Right lobe of liver (tissue), 6 donors: ENCODE data around the gene HIF1A. TPM values are rescaled to one million over a fixed set of nuclear protein-coding genes. Genes with fewer than 3 reads are reported as not detected.

Experiments
- ATAC-seq, 4 donors: fragments of 200-7000 bp; cut with Tn5 transposase; one replicate each; pipeline ENCODE4 v1.9.1; 2020; ENCODE audit warnings: mild to moderate bottlenecking in 4 of 4, moderate library complexity in 4 of 4
- DNase-seq, 3 donors: peaks; one replicate each; pipeline ENCODE4 v3.0.0-alpha.2; 2020
- H3K27ac ChIP-seq, 3 donors: fragments of 200-600 bp; one replicate each; pipeline ENCODE4 v1.8.0; 2022
- H3K27me3 ChIP-seq, 2 donors: fragments of 200-600 bp; one replicate each; pipeline ENCODE4 v1.8.0; 2022
- H3K36me3 ChIP-seq, 4 donors: fragments of 200-600 bp; sonication (generic) in 1 of 4; one replicate each; pipeline versions ENCODE4 v1.5.1 to v1.8.0; 2017 to 2022; ENCODE audit warnings: control low read depth in 1 of 4
- H3K4me1 ChIP-seq, 4 donors: fragments of 200-600 bp; sonication (generic) in 1 of 4; one replicate each; pipeline versions ENCODE4 v1.5.1 to v1.8.0; 2017 to 2022; ENCODE audit warnings: control low read depth in 1 of 4
- H3K4me3 ChIP-seq, 3 donors: fragments of 200-600 bp; one replicate each; pipeline ENCODE4 v1.8.0; 2022
- H3K9me3 ChIP-seq, 4 donors: fragments of 200-600 bp; sonication (generic) in 1 of 4; one replicate each; pipeline versions ENCODE4 v1.5.1 to v1.8.0; 2017 to 2022; ENCODE audit warnings: control low read depth in 1 of 4
- POLR2A ChIP-seq: fragments of 450-650 bp; IDR thresholded peaks from one replicate; pipeline ENCODE4 v1.6.1; 2017; ENCODE audit warnings: antibody characterized with exemption, mild to moderate bottlenecking
- WGBS: methylation state at CpG from one replicate; pipeline ENCODE4 v1.1.6; 2018; ENCODE audit warnings: low coverage, low lambda C conversion rate; ENCODE audit not compliant: insufficient coverage; ENCODE audit errors: missing lambda C conversion rate; 5-methylcytosine and 5-hydroxymethylcytosine counted together
- intact Hi-C, 2 donors: fragments of 100-400 bp; cut with DNase I; formaldehyde crosslinking; loops; one replicate each; pipeline versions ENCODE4 v1.11.2 to v1.14.1; 2022
- total RNA-seq, 6 experiments: library from RNA; depleted of rRNA in 2 of 6; stranded (reverse); fragments of >200 nt in 2 of 6; fragmentation: NEBNext Ultra II Directional in 3 of 6; extraction: Animal tissue kit (Norgen Biotek cat#: 25700) in 3 of 6; gene quantifications; one replicate each; pipeline versions ENCODE4 v1.1.0 to v1.2.4, GENCODE V29; 2016 to 2023
- TF ChIP-seq, protein P1 (sequence below), 4 donors: fragments of 200-600 bp in 3 of 4; fragments of 450-650 bp in 1 of 4; IDR thresholded peaks; one replicate each; pipeline versions ENCODE4 v1.5.1 to v1.8.0; 2016 to 2022; ENCODE audit warnings: antibody characterized with exemption in 4 of 4, mild to moderate bottlenecking in 2 of 4
- donor health status: DM: no; HTN: yes; CAD: no.
- donor health status: DM: no; HTN: no; CAD: no.
- donor health status: DM: no; HTN: no; CAD: no.
- donor health status: DM: no; HTN: yes; CAD: no.
- donor health status: DM: no; HTN: yes; CAD: no.

HIF1A gene
- total RNA-seq, 6 experiments from 2014 or later, result 15.9 to 117 (median 31.9) TPM

DNA sequence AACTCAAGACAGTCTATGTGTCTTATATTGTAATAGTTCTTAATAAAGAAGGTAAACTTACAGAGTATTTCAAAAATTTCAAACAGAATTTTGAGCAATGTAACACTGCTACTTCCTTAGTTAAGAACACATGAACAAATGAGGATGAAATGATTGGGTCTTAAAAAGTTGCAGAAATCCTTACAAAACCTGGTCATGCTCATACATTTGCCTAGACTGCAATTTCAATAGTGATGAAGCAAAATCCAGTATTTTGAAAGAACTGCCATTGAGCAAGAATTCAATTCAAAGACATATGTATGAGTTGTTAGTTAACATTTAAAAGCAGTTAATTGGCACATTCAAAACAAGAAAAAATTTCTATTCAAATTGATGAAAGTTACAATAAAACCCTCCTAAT is 17.8 kb upstream of the HIF1A start:
- ATAC-seq, result no peak
- H3K27me3 ChIP-seq, result no peaks in the 10 kb centered on the region
- H3K36me3 ChIP-seq, result no peaks in the 10 kb centered on the region
- no peak for TF ChIP-seq POLR2A
- TF ChIP-seq, protein P1, sequence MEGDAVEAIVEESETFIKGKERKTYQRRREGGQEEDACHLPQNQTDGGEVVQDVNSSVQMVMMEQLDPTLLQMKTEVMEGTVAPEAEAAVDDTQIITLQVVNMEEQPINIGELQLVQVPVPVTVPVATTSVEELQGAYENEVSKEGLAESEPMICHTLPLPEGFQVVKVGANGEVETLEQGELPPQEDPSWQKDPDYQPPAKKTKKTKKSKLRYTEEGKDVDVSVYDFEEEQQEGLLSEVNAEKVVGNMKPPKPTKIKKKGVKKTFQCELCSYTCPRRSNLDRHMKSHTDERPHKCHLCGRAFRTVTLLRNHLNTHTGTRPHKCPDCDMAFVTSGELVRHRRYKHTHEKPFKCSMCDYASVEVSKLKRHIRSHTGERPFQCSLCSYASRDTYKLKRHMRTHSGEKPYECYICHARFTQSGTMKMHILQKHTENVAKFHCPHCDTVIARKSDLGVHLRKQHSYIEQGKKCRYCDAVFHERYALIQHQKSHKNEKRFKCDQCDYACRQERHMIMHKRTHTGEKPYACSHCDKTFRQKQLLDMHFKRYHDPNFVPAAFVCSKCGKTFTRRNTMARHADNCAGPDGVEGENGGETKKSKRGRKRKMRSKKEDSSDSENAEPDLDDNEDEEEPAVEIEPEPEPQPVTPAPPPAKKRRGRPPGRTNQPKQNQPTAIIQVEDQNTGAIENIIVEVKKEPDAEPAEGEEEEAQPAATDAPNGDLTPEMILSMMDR (IDR thresholded peaks at IDR 0.05), result no peak
- H3K4me3 ChIP-seq, result no peak overlapping the region
- DNase-seq, result no peak
- H3K27ac ChIP-seq, result no peak overlapping the region
- H3K9me3 ChIP-seq, result no peaks in the 10 kb centered on the region
- intact Hi-C loops, result no loop called here
- H3K4me1 ChIP-seq, result no peaks in the 10 kb centered on the region

DNA sequence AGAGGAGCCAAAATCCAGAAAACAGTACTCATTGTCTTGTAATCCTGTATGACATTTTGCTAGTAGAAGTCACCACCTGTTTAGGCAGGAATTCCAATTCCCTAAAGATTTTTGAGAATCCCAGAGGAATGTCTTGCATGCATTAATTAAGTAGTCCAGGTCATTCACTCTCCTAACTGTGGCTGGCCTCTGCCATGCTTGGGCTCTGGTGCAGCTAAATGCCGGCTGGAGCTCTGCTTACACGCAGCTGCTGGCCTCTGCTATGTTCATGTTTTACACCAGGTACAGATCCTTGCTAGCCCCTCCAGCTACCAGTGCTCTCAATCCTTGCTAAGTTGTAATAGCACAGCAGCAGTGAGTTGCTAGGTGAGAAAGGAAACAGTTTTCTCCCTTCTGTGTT is 16.3 kb upstream of the HIF1A start:
- Histone ChIP-seq H3K27ac (no peak overlapping the region), H3K36me3 (no peaks in the 10 kb centered on the region), H3K27me3 (no peaks in the 10 kb centered on the region), H3K9me3 (no peaks in the 10 kb centered on the region), H3K4me3 (no peak overlapping the region), H3K4me1 (no peaks in the 10 kb centered on the region)
- no CpG with 5 or more reads among the region's 2 CpGs for WGBS
- no peak for TF ChIP-seq POLR2A
- TF ChIP-seq, protein P1 (IDR thresholded peaks at IDR 0.05), result no peak
- DNase-seq (no peak), ATAC-seq (no peak)
- intact Hi-C loops, result no loop called here

DNA sequence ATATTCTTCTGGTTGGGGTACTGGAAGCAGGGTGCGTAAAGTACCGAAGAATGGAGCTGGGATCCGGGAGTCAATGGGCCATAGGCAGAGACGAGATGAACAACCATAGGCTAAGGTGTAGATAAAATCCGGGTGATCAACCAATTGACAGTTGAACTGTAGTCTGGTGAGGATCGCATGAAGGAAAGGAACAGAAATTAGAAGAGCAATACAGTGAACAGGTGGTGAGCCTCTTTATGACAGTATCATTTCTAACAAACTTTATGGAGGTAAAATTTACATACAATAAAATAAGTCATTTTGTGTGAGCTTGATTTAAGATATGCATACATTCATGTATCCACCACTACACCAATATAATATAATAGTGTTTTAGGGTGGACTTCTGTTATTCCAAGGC is 13.9 kb upstream of the HIF1A start:
- intact Hi-C loops, result no loop called here
- no peaks in the 10 kb centered on the region for H3K27me3 ChIP-seq
- no peaks in the 10 kb centered on the region for H3K9me3 ChIP-seq
- no peaks in the 10 kb centered on the region for H3K36me3 ChIP-seq
- 90% methylated on average over 6 of the region's 6 CpGs for WGBS
- no peak overlapping the region for H3K27ac ChIP-seq
- no peak overlapping the region for H3K4me3 ChIP-seq
- H3K4me1 ChIP-seq, result no peaks in the 10 kb centered on the region
- ATAC-seq (no peak), DNase-seq (no peak)
- TF ChIP-seq, protein P1 (IDR thresholded peaks at IDR 0.05), result no peak

DNA sequence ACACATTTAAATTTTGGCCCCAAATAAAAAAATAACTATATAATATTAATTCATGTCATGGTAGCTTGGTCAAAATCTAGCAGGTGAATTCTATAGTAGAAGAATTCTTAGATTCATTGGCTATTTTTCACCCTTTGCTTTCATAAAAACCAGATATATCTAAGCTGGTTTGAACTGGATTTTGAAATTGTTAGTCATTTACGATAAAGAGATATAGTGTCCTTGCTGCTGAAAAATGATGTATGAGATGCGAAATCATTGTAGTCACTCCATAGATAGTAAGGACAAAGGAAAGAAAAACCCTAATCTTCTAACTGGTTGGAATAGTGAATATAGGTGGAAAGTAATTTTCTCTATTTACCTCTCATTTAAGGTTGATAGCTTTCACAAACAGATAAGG is 12.2 kb upstream of the HIF1A start:
- H3K36me3 ChIP-seq, result no peaks in the 10 kb centered on the region
- no peak overlapping the region for H3K27ac ChIP-seq
- intact Hi-C loops, result no loop called here
- no peak for TF ChIP-seq POLR2A
- TF ChIP-seq, protein P1 (IDR thresholded peaks at IDR 0.05), result no peak
- WGBS, result 77% methylated on average over 2 of the region's 2 CpGs
- no peak for DNase-seq
- H3K27me3 ChIP-seq, result no peaks in the 10 kb centered on the region
- no peaks in the 10 kb centered on the region for H3K4me1 ChIP-seq
- no peaks in the 10 kb centered on the region for H3K9me3 ChIP-seq
- H3K4me3 ChIP-seq, result no peak overlapping the region
- no peak for ATAC-seq

DNA sequence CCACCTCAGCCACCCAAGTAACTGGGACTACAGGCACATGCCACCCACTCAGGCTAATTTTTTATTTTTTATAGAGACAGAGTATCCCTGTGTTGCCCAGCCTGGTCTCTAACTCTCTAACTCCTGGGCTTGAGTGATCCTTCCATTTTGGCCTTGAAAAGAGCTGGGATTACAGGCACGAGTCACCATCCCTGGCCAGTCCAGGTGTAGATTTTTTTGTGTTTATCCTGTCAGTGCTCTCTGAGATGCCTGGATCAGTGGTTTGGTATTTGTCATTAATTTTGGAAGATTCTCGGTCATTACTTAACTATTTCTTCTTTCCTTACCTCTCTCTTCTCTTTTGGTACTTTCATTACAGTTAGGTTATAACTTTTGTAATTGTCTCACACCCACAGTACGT is 5.3 kb upstream of the HIF1A start:
- intact Hi-C loops, result no loop called here
- no peak for TF ChIP-seq POLR2A
- TF ChIP-seq, protein P1 (IDR thresholded peaks at IDR 0.05), result no peak
- no peaks in the 10 kb centered on the region for H3K27me3 ChIP-seq
- H3K9me3 ChIP-seq, result peaks cover 0 to 5% (median 0%) of the 10 kb centered on the region in 4 donors
- H3K36me3 ChIP-seq, result no peaks in the 10 kb centered on the region
- no peak overlapping the region for H3K27ac ChIP-seq
- H3K4me1 ChIP-seq, result peaks cover 0 to 6% (median 0%) of the 10 kb centered on the region in 4 donors
- no peak overlapping the region for H3K4me3 ChIP-seq
- DNase-seq (no peak), ATAC-seq (no peak)
- 55% methylated on average over 3 of the region's 3 CpGs for WGBS
